ENCODE measurements around the gene SEPTIN6.

GRCh38 chrX:119647552-119648420 is 45.2 kb downstream of the SEPTIN6 start:
- TF ChIP-seq YY1 (IDR thresholded peaks at IDR 0.05; ENCODE audit: insufficient read depth, insufficient read length) (no peak), ZNF274 (IDR thresholded peaks at IDR 0.05; ENCODE audit: low read depth, low read length) (no peak)
